OCI-LY7 (cell line): Measurements from ENCODE around the gene ZNF501. TPM values are rescaled to one million over a fixed set of nuclear protein-coding genes. Genes with fewer than 3 reads are reported as not detected.

Experiments
- BruUV-seq: library from RNA; stranded (reverse); fragments of 400-500 nt; replicated peaks from 2 replicates; lab custom pipeline; 2021; lab: Mats Ljungman, UMichigan
- CTCF ChIA-PET: fragments of 300-600 bp; sonication (Branson Sonifier 250); formaldehyde crosslinking; loops from one replicate; lab custom pipeline; 2022; ENCODE audit warnings: antibody characterized with exemption; ENCODE audit not compliant: unreplicated experiment; lab: Charles Lee
- POLR2A ChIA-PET: fragments of 300-600 bp; sonication (Branson Sonifier 250); formaldehyde crosslinking; loops from one replicate; lab custom pipeline; 2022; ENCODE audit warnings: antibody characterized with exemption; lab: Charles Lee
- DNase-seq: peaks from one replicate; pipeline ENCODE4 v3.0.0-alpha.2; 2015; ENCODE audit warnings: low spot score
- H2AFZ ChIP-seq: fragments of 200-600 bp; sonication (generic), shearing (Covaris generic); 2 replicates; pipeline ENCODE4 v1.6.1; 2014; ENCODE audit warnings: mild to moderate bottlenecking, antibody characterized with exemption, low read length, moderate library complexity
- H3K27ac ChIP-seq: fragments of 200-600 bp; sonication (generic); 2 replicates; pipeline ENCODE4 v1.5.1; 2014; ENCODE audit warnings: mixed run types, low read depth, mild to moderate bottlenecking, moderate library complexity, low read length, inconsistent platforms; ENCODE audit not compliant: poor library complexity, severe bottlenecking
- H3K36me3 ChIP-seq: fragments of 200-600 bp; sonication (generic); 2 replicates; pipeline ENCODE4 v1.6.1; 2014; ENCODE audit warnings: mild to moderate bottlenecking, antibody characterized with exemption, low read length, moderate library complexity, mixed read lengths; ENCODE audit not compliant: insufficient read depth
- H3K4me1 ChIP-seq: fragments of 200-600 bp; sonication (generic); 2 replicates; pipeline ENCODE4 v1.5.1; 2014; ENCODE audit warnings: mild to moderate bottlenecking, low read length; ENCODE audit not compliant: insufficient read depth, poor library complexity, severe bottlenecking
- H3K4me2 ChIP-seq: fragments of 200-600 bp; sonication (generic); 2 replicates; pipeline ENCODE4 v1.6.1; 2014; ENCODE audit warnings: mild to moderate bottlenecking, low read length
- H3K4me3 ChIP-seq: fragments of 200-600 bp; sonication (generic); 2 replicates; pipeline ENCODE4 v1.5.1; 2014; ENCODE audit warnings: mild to moderate bottlenecking, low read depth, low read length; ENCODE audit not compliant: poor library complexity, severe bottlenecking
- H3K79me2 ChIP-seq: fragments of 200-600 bp; sonication (generic); 2 replicates; pipeline ENCODE4 v1.6.1; 2016; ENCODE audit warnings: low read depth, mild to moderate bottlenecking, low read length, moderate library complexity, mixed read lengths; ENCODE audit not compliant: insufficient read depth
- H3K9me2 ChIP-seq: fragments of 200-600 bp; sonication (generic); 2 replicates; pipeline ENCODE4 v1.6.1; 2016; ENCODE audit warnings: mild to moderate bottlenecking, low read length, mixed read lengths; ENCODE audit not compliant: insufficient read depth
- H3K9me3 ChIP-seq: fragments of 200-600 bp; sonication (generic); 2 replicates; pipeline ENCODE4 v1.6.1; 2014; ENCODE audit warnings: mild to moderate bottlenecking, mixed run types, low read length, mixed read lengths
- H4K20me1 ChIP-seq: fragments of 200-600 bp; sonication (generic); 2 replicates; pipeline ENCODE4 v1.6.1; 2014; ENCODE audit warnings: mild to moderate bottlenecking, antibody characterized with exemption, low read length, moderate library complexity, mixed read lengths; ENCODE audit not compliant: insufficient read depth
- CTCF ChIP-seq: fragments of 200-600 bp; sonication (generic); conservative IDR thresholded peaks from 2 replicates; pipeline ENCODE4 v1.5.1; 2014; ENCODE audit warnings: mild to moderate bottlenecking, antibody characterized with exemption, low read length, moderate library complexity, mixed read lengths
- EZH2phosphoT487 ChIP-seq: fragments of 200-600 bp; sonication (generic); IDR thresholded peaks from 2 replicates; pipeline ENCODE4 v1.6.1; 2018; ENCODE audit warnings: low read depth, borderline replicate concordance, mild to moderate bottlenecking, mixed run types, antibody characterized with exemption, low read length, moderate library complexity, mixed read lengths
- intact Hi-C: fragments of 100-400 bp; cut with micrococcal nuclease; formaldehyde crosslinking; loops from one replicate; pipeline ENCODE4 v1.10.0; 2022; ENCODE audit not compliant: unreplicated experiment
- total RNA-seq, 2 experiments: library from RNA; depleted of rRNA in 1 of 2; stranded (reverse); fragments of >200 nt in 1 of 2; shearing (Covaris generic) in 1 of 2; gene quantifications; 2 replicates each; pipeline ENCODE4 v1.2.3, GENCODE V29; 2014 to 2022

Gene ZNF501
- total RNA-seq, 2 experiments from 2014 or later, result 0.88 to 2.1 TPM

GRCh38 chr3:44682182-44682896, 47.1 kb upstream of the ZNF501 start:
- no peaks in the 10 kb centered on the region for H3K79me2 ChIP-seq
- BruUV-seq, result no TSS peak
- TF ChIP-seq EZH2phosphoT487 (no peak), CTCF (no peak)
- H3K4me2 ChIP-seq, result no peak overlapping the region
- H3K36me3 ChIP-seq, result 0 out of 2 replicates have a peak, but pooled peaks cover 5% of the 10 kb centered on the region
- ChIA-PET CTCF (no interaction called here), POLR2A (no interaction called here)
- intact Hi-C loops, result no loop called here
- no peak overlapping the region for H2AFZ ChIP-seq
- H4K20me1 ChIP-seq, result no peaks in the 10 kb centered on the region
- H3K4me3 ChIP-seq, result no peak overlapping the region
- no peak overlapping the region for H3K27ac ChIP-seq
- no peaks in the 10 kb centered on the region for H3K9me2 ChIP-seq
- H3K4me1 ChIP-seq, result peaks cover 5% of the 10 kb centered on the region
- peaks cover 17% of the 10 kb centered on the region for H3K9me3 ChIP-seq
- DNase-seq, result no peak

- Histone ChIP-seq H3K4me1 (peaks cover 5% of the 10 kb centered on the region), H2AFZ (peak overlapping the region; percentile 100), H3K9me2 (no peaks in the 10 kb centered on the region), H4K20me1 (no peaks in the 10 kb centered on the region), H3K9me3 (peaks cover 17% of the 10 kb centered on the region), H3K4me2 (peak overlapping the region; percentile 72), H3K36me3 (0 out of 2 replicates have a peak, but pooled peaks cover 5% of the 10 kb centered on the region), H3K79me2 (no peaks in the 10 kb centered on the region), H3K4me3 (peak overlapping the region; percentile 79), H3K27ac (no peak overlapping the region)
- DNase-seq, result peak; percentile 92
- ChIA-PET POLR2A (interaction anchor here (1.2 to 1.4 kb wide), 2 partner anchors 37 to 61 kb away, joined by 3 to 4 read pairs; partner anchors contain the start of genes ZNF197 and ZNF35), CTCF (no interaction called here)
- BruUV-seq, result no TSS peak
- no peak for TF ChIP-seq EZH2phosphoT487
- intact Hi-C loops, result no loop called here
Measured at GRCh38 chr3:44685128-44685800, 44.2 kb upstream of the ZNF501 start.

- no peaks in the 10 kb centered on the region for H4K20me1 ChIP-seq
- no peaks in the 10 kb centered on the region for H3K9me2 ChIP-seq
- ChIA-PET CTCF (no interaction called here), POLR2A (no interaction called here)
- no peak overlapping the region for H3K4me2 ChIP-seq
- intact Hi-C loops, result no loop called here
- no peak overlapping the region for H3K4me3 ChIP-seq
- no peak for DNase-seq
- H3K79me2 ChIP-seq, result no peaks in the 10 kb centered on the region
- TF ChIP-seq CTCF, result no peak
- no peak overlapping the region for H2AFZ ChIP-seq
- no peak overlapping the region for H3K27ac ChIP-seq
- H3K36me3 ChIP-seq, result 0 out of 2 replicates have a peak, but pooled peaks cover 5% of the 10 kb centered on the region
- peaks cover 17% of the 10 kb centered on the region for H3K9me3 ChIP-seq
- H3K4me1 ChIP-seq, result peaks cover 5% of the 10 kb centered on the region
- no TSS peak for BruUV-seq
Measured at GRCh38 chr3:44687898-44688297, 41.5 kb upstream of the ZNF501 start.
